Lung microvascular endothelial cell (primary cell): ENCODE results near the gene IGFLR1. TPM values are rescaled to one million over a fixed set of nuclear protein-coding genes. Genes with fewer than 3 reads are reported as not detected.
"Not testable (repeated sequence)": the region's sequence is repeated elsewhere in the genome, so short reads cannot be mapped to it uniquely, and the experiment has no call there.

Experiments used
- DNase-seq, 2 donors: peaks; one replicate each; pipeline versions ENCODE4 v3.0.0 to v3.0.0-alpha.2; 2010; ENCODE audit warnings: low read depth in 2 of 2
- total RNA-seq: library from RNA; depleted of rRNA; stranded (reverse); fragments of >200 nt; gene quantifications from 2 replicates; pipeline ENCODE4 v1.2.1, GENCODE V29; 2014

The IGFLR1 gene
- total RNA-seq, 1 donor from 2014 or later, result 0.20 TPM

GRCh38 chr19:35710784-35711723, 31.2 kb downstream of the IGFLR1 start:
- no peak for DNase-seq

- DNase-seq, result no peak
Measured at GRCh38 chr19:35708391-35708790, 33.9 kb downstream of the IGFLR1 start.

- peak; percentile 80 to 83 for DNase-seq
Measured at GRCh38 chr19:35704218-35704617, 38.0 kb downstream of the IGFLR1 start, which contains the start of gene ZBTB32. Gene ZBTB32, plus strand, starts transcription at chr19:35704558. Its CDS starts 10,069 bp downstream, at chr19:35714627.

GRCh38 chr19:35703343-35703742, 38.9 kb downstream of the IGFLR1 start:
- DNase-seq, result no peak

GRCh38 chr19:35702223-35703012, 39.8 kb downstream of the IGFLR1 start:
- peak; percentile 98 for DNase-seq

- DNase-seq, result no peak
Measured at GRCh38 chr19:35696835-35697234, 45.4 kb downstream of the IGFLR1 start.

GRCh38 chr19:35695895-35696422, 46.3 kb downstream of the IGFLR1 start:
- DNase-seq, result no peak

- DNase-seq, result peak; percentile 84 to 89
Measured at GRCh38 chr19:35693835-35694599, 48.2 kb downstream of the IGFLR1 start.

- no peak for DNase-seq
Measured at GRCh38 chr19:35693422-35693821, 48.8 kb downstream of the IGFLR1 start.

- no peak for DNase-seq
Measured at GRCh38 chr19:35692010-35692409, 50.2 kb downstream of the IGFLR1 start.

GRCh38 chr19:35691106-35691505, 51.1 kb downstream of the IGFLR1 start:
- not testable (repeated sequence) for DNase-seq

GRCh38 chr19:35689836-35690235, 52.4 kb downstream of the IGFLR1 start:
- no peak for DNase-seq

Other genes with a start within 250 kb of the IGFLR1 start
- gene DMKN, start 228.8 kb downstream of the IGFLR1 start, total RNA-seq, result not detected in 2 replicates
- gene SBSN, start 214.1 kb downstream of the IGFLR1 start, total RNA-seq, result not detected in 2 replicates
- gene GAPDHS, start 209.0 kb downstream of the IGFLR1 start, total RNA-seq, result not detected in 2 replicates
- gene TMEM147, start 196.8 kb downstream of the IGFLR1 start, total RNA-seq, result 51.4 and 75.2 TPM in 2 replicates
- gene ATP4A, start 178.8 kb downstream of the IGFLR1 start, total RNA-seq, result not detected in 2 replicates
- gene PMIS2, start 156.3 kb downstream of the IGFLR1 start, total RNA-seq, result not detected in 2 replicates
- gene HAUS5, start 129.7 kb downstream of the IGFLR1 start, total RNA-seq, result 3.4 and 3.9 TPM in 2 replicates
- gene RBM42, start 113.4 kb downstream of the IGFLR1 start, total RNA-seq, result 22.2 and 25.6 TPM in 2 replicates
- 0.20 and 0.44 TPM in 2 replicates for gene ETV2, start 100.7 kb downstream of the IGFLR1 start, total RNA-seq
- 287 and 398 TPM in 2 replicates for gene COX6B1, start 94.1 kb downstream of the IGFLR1 start, total RNA-seq
- gene UPK1A, start 75.9 kb downstream of the IGFLR1 start, total RNA-seq, result not detected in 2 replicates
- gene ZBTB32, start 37.9 kb downstream of the IGFLR1 start, total RNA-seq, result not detected in 2 replicates
- 3.1 and 4.0 TPM in 2 replicates for gene KMT2B, start 24.4 kb downstream of the IGFLR1 start, total RNA-seq
- 1.1 and 4.0 TPM in 2 replicates for gene U2AF1L4, start 3.0 kb upstream of the IGFLR1 start, total RNA-seq
- gene PSENEN, start 3.2 kb upstream of the IGFLR1 start, total RNA-seq, result 16.5 and 16.6 TPM in 2 replicates
- 2.4 and 5.0 TPM in 2 replicates for gene LIN37, start 6.1 kb upstream of the IGFLR1 start, total RNA-seq
- 0.20 and 0.22 TPM in 2 replicates for gene HSPB6, start 14.6 kb upstream of the IGFLR1 start, total RNA-seq
- gene PROSER3, start 15.7 kb upstream of the IGFLR1 start, total RNA-seq, result 1.3 and 1.4 TPM in 2 replicates
- 0.44 and 1.2 TPM in 2 replicates for gene ARHGAP33, start 33.1 kb upstream of the IGFLR1 start, total RNA-seq
- gene PRODH2, start 70.4 kb upstream of the IGFLR1 start, total RNA-seq, result not detected in 2 replicates
- gene NPHS1, start 110.1 kb upstream of the IGFLR1 start, total RNA-seq, result not detected in 2 replicates
- not detected in 2 replicates for gene KIRREL2, start 114.5 kb upstream of the IGFLR1 start, total RNA-seq
- gene APLP1, start 126.1 kb upstream of the IGFLR1 start, total RNA-seq, result 1.2 and 2.2 TPM in 2 replicates
- 1.3 and 3.8 TPM in 2 replicates for gene NFKBID, start 158.1 kb upstream of the IGFLR1 start, total RNA-seq
- gene HCST, start 160.1 kb upstream of the IGFLR1 start, total RNA-seq, result 0.22 and 0.40 TPM in 2 replicates
- not detected in 2 replicates for gene TYROBP, start 165.8 kb upstream of the IGFLR1 start, total RNA-seq
- 1.3 and 2.0 TPM in 2 replicates for gene LRFN3, start 193.9 kb upstream of the IGFLR1 start, total RNA-seq